NCI-H345 (cell line): ENCODE results near the gene TNIK.

ENCODE experiments used
- DNase-seq: peaks from one replicate; lab custom pipeline; 2025; lab: John Stamatoyannopoulos, UW

Gene TNIK

DNA sequence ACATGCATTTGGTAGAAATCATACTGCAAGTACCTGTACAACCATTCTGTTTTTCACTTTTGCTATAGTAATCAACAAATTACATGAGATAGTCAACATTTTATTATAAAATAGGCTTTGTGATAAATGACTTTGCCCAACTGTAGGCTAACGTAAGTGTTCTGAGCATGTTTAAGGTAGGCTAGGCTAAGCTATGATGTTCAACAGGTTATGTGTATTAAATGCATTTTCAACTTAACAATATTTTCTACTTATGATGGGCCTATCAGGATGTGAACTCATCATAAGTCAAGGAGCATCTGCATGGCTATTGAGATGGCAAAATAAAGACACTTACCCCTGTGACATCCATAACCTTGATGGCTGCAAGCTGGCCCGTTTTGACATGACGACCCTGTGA, 232.4 kb downstream of the TNIK start:
- no peak for DNase-seq

DNA sequence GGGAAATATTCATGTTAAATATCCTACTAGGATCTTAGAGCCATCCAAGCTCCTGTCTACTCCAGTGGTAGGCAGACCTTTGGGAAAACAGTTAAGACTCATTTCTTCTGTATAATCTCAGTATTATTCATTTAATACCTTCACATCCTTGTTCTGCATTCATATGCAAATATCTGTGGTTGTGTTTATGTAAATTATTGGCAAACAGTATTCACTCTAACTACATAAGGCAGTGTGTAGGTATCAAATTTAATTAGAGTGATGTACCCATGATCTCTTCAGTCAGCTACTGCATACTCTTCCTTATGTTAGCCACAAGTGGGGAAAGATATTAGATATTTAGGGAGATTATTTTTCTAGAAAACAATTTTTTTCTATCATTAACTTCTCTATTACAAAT, 232.8 kb downstream of the TNIK start:
- DNase-seq: no peak

DNA sequence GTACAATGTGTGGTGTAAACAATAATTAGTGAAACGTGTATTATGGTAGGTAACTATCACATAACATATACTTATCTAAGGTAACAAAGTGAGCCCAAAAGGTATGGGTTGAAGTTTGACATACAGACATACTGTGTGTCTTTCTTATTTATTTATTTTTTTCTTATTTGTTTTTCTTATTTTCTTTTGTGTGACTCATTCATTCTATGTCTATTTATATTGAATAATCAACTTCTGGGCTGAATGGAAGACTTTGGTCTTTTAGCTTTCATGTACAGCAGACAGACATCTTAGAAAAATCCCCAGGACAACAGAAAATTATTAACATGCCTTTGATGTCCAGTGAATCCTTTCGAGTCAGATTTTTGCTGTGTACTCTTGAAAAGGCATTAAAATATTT, 233.4 kb downstream of the TNIK start:
- no peak for DNase-seq

DNA sequence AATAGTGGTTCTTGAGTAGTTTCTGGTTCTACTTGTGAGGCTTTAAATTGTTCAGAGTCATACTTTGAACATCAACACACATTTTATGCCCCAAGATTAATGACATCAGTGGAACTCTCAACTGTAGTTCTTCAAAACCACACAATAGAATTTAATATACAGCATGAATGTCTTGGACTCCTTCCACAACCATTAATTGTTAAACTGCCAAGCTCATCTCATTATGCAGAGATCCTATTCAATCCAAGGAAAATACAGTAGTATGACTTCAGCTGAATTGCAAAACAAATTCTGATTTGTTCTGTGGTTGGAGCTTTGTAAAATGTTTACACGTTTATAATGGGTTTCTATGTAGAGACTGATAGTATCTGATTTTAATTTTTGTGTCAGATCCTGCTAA, 234.5 kb downstream of the TNIK start:
- no peak for DNase-seq

DNA sequence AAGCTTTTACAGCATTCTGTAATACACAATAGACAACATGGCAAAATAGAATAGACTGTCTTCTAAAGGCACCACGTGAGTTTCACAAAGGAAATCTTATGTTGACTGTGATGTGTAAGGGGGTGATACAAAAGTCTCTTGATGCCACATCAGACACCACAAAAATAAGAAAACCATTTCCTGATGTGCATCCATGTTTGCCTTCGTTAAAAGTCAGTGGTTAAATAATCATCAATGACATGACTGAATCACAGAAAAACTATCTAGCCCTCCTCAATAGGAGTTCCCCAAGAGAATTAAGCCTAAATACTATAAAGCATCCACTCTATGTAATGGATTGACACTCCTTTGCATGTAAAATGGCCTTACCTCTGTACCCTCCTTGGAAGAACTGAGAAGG, 235.0 kb downstream of the TNIK start:
- DNase-seq: no peak

DNA sequence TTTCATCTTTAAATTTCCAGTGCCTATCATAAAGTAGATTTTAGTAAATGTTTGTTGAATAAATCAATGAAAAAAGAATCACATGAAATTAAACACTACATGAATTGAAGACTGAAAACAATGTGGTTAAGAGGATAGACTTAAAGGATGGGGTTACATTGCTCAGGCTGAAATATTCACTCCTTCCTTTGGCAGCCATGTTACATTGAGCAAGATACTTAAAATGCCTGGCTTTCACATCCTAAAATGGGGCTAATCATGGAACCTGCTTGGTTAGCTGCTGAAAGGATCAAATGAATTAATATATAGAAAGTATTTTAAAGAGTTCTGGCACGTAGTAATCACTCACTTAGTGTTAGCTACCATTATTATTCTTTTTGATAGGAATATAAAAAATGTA, 236.8 kb downstream of the TNIK start:
- no peak for DNase-seq

DNA sequence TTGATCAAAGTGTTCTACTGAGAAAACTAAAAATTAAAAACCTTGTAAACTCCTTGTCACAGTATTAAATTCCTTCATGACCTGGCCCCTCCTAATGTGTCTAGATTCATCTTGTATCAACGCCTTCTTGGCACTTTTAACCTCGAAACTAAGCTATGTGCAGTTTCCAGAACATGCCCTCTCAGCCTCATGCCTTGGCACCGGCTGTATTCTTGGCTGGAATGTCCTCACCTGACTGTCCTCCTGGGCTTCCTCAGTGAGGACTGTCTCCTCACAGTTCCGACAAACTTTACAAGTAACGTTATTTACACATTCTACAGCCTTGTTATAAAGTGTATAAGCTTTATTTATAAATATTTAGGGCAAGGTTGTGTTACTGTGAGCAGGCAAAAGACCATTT, 237.2 kb downstream of the TNIK start:
- DNase-seq: no peak

DNA sequence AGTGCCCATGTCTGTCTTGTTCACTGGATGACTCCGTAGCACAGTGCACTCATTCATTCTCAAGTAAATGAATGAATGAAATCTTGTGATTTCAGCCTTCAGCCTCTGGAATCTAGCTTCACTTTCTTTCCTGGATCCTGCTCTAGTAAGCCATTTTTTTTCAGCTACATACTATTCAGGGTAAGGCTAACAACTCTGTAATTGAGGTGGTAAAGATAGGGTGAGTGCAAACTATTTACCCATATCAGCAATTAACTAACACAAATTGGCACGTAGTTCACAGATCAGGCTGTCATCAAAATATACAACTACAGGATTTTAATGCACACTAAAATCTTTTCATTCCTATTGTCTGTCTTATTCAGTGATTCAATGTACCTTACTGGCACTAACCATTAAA, 238.6 kb downstream of the TNIK start:
- no peak for DNase-seq

DNA sequence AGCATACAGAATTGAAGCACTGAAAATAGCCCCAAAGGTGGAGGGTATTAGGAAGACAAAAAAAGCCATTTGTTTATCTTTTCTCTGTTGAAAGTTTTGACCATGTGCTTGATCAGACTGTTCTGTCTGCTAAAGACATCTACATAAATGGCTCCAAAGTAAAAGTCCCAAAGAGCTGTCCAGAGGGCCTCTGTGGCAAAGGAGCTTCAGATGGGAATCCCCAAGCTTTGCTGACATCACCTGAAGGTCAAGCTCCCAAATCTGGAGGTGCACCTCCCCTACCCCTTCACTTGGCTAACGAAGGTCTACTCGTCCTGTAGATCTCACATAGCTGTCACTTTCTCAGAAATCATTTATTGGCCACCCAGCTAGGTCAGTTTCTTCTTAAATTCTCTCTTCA, 239.1 kb downstream of the TNIK start:
- DNase-seq: no peak

DNA sequence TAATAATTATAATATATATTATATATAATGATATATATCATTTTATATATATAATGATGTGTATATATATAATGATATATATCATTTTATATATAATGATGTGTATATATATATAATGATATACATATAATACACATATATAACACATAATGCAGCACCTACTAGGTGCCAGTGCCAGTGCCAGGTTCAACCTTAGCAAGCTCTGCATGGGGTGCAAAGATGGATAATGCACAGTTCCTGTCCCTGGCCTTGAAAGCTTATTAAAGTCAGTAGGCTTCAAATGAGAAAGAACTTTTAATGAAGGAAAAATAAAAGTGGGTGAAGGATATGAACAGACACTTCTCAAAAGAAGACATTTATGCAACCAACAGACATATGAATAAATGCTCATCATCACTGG, 240.9 kb downstream of the TNIK start:
- DNase-seq: no peak

DNA sequence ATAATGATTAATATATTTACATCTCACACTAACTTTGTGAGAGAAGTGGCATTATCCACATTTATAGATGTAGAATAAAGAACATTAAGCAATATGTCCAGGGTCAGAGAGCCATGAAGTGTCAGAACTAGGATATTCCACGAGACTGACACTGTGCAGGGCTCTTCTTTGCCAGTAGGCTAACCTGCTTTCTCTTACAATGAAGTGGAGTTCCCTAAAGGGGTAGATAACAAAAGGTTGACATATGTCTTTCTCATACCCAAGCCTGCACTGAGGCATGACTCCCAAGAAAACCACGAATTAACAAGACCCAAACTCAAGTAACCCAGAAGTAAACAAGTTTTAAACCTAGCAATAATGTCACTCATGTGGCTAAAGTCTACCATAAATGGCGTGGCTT, 242.1 kb downstream of the TNIK start:
- DNase-seq: no peak

DNA sequence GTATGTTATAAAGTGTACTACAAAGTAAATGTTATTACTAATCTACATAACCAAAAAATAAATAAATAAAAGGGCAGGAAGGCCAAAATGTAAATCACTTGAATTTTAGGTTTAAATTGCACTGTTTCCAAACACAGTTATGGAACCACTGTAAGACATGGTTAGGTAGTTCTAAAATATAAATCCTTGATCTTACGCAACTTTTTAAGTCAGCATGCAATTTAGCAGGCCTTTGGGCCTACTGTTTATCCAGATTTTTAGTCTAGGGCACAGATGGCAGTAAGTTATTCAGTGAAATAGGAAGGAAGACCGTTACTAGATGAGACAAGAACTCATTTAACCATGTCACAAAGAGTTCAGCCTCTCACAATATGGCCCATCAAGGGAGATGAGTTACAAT, 246.3 kb downstream of the TNIK start:
- no peak for DNase-seq

DNA sequence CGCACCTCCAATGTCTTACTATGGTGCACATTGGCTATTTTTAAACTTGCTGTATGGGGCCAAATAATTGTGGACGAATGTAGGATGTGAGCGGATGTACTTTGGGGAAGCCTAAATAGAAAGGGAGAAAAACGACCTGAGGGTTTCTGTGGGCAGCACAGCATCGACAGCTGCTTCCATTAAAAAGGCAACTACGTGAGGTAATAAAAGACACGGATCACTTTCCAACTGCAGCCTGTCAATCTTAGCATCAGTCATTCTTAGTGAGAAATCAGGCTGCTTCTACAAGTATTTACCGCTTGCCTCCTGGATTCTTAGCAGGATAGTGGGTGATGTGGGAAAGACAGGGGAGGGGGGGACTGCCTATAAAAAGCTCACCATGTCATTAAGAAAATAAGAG, 247.0 kb downstream of the TNIK start:
- DNase-seq: no peak

DNA sequence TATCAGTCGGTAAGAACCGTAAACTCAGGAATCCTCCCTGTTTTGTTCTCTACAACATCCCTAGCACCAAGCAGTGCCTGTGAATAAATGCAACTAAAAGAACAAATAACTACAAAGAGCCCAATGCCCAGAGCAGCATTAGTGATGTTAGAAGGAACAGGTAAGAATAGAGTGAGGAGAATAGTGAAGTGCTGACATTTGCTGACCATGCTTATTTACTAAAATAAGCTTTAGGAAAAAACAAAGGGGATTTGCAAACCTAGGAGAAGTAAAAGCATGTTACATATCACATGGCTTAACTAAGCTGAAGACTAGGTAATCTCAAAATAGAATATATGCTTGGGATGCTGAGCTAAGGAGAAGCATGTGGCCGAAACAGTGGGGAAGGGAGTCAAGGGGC, 247.6 kb downstream of the TNIK start:
- DNase-seq: no peak

DNA sequence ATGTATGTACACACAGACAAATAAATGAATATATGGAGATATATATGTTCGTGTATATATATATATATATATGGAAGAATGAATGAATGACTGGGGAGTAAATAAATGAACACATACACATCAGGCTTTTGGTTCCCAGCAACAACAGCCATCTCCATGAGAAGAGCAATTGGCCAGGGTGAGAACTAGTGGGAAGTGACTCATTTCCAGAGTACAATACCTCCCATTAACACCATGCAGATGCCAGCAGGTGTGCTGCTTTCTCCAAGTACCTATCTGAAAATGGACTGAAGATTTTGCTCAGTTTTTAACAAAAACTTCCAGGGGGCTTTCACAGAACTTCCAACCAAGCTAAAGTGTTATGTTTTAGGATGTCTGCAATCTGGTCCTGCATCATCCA, 253.9 kb downstream of the TNIK start:
- no peak for DNase-seq

DNA sequence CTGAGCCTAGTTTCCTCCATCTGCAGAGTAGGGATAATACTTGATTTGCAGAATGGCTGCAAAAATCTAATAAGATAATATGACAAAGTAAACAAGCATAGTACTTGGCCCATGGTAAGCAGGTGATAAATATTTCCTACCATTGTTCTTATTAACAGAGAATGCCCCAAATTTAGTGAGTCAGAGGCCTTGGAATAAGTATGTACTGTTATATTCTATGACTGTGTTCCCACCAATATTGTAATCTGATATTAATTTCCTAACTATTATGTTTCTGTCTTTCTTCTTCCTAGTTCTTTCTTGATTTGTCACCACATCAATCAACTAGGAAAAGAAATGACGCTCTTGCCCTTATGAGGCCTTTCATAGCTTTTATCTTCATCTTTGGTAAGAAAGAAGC, 255.3 kb downstream of the TNIK start:
- no peak for DNase-seq

DNA sequence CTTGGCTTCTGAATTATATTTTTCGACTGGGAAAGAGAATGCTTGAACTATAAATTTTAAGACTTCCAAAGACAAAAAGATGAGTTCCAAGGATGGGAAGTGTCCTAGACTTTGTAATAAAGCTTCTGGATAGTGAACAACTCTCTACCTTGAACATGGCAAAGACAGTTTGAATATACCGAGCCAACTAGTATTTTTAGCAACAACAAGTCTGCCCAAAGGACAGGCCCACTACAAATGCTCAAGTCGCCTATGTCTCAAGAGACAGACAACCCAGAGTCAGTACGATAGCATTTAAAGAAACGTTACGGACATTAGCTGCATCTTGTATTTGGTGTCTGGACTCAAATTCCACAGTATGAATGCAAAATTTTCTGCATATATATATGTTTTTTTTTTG, 258.4 kb downstream of the TNIK start:
- no peak for DNase-seq

DNA sequence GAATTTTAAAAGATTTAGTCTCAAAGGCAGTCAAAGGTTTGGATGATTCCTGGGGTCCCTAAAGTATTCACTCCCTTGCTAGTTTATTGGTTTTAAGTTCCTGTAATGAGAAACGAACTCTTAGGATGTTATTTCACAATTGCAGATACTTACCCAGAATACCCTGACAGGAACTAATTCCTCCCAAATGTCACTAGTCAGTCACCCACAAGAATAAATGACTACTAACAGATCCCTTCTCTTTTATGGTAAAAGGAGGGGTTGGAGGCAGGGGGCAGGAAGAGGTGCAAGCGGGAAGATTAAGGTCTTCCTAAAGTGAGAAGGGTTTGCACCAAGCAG, 259.5 kb downstream of the TNIK start:
- no peak for DNase-seq

DNA sequence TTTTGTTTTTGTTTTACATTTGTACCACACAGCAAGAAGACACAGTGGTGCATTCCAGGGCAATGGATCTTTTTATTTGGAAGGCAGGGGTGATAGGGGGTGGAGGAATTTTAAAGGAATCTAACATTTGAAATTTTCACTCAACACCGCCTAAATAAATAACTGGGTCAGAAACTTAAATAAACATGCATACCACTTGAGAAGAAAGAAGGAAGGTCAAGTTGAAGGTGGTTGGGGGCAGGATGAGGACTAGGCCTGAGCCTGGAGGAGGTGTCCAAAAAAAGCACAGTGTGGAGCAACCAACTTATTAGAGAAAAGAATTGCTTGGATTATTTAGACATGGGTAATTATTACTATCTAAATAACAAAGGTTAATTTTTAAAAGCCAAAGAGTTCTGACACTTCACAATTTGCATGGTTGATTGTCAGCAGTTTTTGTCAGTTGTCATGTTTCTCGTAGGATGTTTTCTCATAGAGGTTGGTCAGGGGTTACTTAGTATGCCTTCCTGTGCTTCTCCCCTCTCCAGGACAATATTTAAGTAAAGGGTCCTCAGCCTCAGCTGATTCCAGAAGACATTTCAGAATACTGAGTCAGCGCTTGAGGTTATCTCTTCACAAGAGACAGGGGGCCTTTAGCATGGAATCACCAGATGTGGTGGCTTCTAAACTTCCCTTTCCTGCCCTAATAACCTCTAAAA, 260.0 kb downstream of the TNIK start:
- no peak for DNase-seq

DNA sequence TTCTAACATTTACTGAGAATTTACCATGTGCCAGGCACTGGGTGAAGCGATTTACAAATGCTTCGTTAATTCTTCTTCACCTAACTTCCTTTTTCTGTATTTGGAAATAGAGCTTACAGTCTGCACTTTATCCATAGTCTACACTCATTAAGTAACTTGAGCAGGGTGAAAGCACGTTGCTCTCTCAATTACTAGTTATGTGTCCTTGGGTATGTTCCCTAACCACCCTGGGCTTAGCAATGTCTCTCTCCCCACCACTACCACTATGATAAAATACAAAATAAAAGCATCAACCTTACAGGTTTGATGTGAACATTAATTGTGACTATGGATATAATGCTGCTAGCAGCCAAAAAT, 260.8 kb downstream of the TNIK start:
- no peak for DNase-seq

DNA sequence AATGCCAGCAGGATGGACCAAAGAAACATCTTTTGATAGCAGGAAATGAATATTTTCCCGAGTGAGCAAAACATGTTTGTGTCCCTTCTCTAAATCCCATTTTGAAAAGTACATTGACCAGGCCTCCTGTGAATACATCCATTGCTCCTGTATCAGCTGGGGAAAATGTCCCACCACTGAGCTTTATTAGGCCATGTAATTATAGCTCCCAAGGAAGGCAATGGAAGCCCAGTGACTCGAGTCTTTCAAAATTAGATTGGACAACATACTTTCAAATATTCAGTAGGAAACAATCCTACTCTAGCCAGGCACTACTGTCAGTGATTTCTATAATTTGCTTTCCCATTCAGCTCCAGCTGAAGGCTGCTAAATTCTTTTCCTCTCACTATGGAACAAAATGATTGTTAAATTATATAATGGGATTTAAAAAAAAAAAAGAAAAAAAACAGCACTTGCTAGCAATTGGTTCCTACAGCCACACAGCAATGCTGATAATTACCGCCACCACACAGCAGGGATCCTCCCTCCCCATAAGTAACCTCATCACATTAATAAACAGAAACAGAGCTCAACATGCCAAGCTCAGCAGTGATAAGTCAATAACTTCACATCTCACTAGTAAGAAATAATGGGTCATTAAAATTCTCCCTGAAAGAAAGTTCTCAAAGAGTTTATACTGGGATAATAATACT, 261.3 kb downstream of the TNIK start:
- DNase-seq: no peak

DNA sequence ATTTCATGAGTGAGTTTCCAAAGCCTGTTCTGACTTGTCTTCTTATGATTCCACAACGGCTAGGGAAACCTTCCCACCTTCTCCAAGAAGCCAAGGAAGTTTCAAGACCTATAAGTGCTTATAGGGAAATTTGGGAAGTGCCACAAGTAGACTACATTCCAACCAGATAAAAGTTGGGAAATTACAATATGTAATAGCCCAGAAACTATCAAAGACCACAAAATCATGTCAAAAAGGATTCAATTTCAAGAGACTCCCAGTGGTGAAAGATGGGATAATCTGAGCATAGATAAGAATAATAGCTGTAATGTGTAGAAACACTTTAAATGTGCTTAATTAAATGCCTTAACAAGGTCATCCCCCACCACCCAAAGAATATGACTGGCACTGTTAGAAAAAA, 264.5 kb downstream of the TNIK start:
- DNase-seq: no peak

DNA sequence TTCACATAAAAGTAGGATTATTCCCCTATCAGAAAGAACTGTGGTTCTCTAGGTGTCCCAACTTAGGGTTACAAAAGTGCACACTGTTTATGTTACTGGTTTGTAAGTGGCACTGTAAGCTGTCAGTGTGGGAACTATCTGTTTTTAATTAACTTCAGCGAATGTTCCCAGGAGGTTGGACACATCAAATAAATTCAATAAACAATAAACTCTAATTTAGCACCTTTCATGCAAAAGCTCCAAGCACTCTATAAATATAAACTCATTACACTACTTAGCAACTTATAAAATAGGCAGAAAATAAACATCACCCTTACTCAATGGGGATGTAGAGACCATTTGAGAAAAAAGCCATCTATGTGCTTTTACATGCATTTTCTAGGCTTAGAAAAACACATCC, 265.2 kb downstream of the TNIK start:
- no peak for DNase-seq

DNA sequence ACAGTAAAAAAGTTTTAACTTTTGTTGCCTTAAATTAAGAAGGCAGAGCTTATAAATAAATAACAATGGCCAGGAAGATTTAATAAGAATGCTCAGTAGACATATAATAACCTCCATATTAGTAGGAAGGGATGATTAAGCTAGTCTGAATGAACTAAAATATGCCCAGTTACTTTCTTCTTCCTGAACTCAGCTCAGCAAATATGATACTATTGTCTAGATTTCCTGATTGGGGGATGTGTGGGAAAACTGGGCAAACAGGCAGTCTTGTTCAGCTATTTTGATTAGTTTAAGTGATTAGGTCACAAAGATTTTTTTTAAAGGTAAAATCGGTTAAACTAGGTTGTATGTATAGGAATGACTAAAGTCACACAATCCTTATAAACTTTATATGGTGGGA, 266.5 kb downstream of the TNIK start:
- DNase-seq: no peak
